Measurements from ENCODE around the gene PPP1R27.

- TF ChIP-seq POLR2A (IDR thresholded peaks at IDR 0.05; ENCODE audit: low read length) (peak; percentile 19), GATA1 (IDR thresholded peaks at IDR 0.05; ENCODE audit: low read depth, low read length) (no peak)
These were observed 29.3 kb upstream of the PPP1R27 start for GRCh38 chr17:81863833-81864768.
